Heart right ventricle (tissue), 16 donors: ENCODE data around the gene LSM14A. TPM values are rescaled to one million over a fixed set of nuclear protein-coding genes. Genes with fewer than 3 reads are reported as not detected.

ENCODE experiments used
- ATAC-seq, 8 donors: fragments of 200-7000 bp; cut with Tn5 transposase; one replicate each; pipeline ENCODE4 v1.9.1; 2020; ENCODE audit warnings: mild to moderate bottlenecking in 8 of 8, moderate library complexity in 8 of 8, moderate number of reproducible peaks in 1 of 8
- DNase-seq, 2 donors: peaks; one replicate each; pipeline ENCODE4 v3.0.0-alpha.2; 2020
- H3K27ac ChIP-seq, 10 donors: fragments of 200-600 bp; sonication (generic) in 2 of 10; one replicate each; pipeline versions ENCODE4 v1.5.0 to v1.8.0; 2020 to 2022; ENCODE audit warnings: mild to moderate bottlenecking in 3 of 10
- H3K27me3 ChIP-seq, 7 donors: fragments of 200-600 bp; one replicate each; pipeline ENCODE4 v1.8.0; 2021 to 2022; ENCODE audit warnings: mild to moderate bottlenecking in 2 of 7
- H3K36me3 ChIP-seq, 9 donors: fragments of 200-600 bp; sonication (generic) in 1 of 9; one replicate each; pipeline versions ENCODE4 v1.5.0 to v1.8.0; 2020 to 2022; ENCODE audit warnings: mild to moderate bottlenecking in 2 of 9
- H3K4me1 ChIP-seq, 9 donors: fragments of 200-600 bp; sonication (generic) in 1 of 9; one replicate each; pipeline versions ENCODE4 v1.5.0 to v1.8.0; 2020 to 2022; ENCODE audit warnings: mild to moderate bottlenecking in 4 of 9
- H3K4me3 ChIP-seq, 10 donors: fragments of 200-600 bp; sonication (generic) in 2 of 10; one replicate each; pipeline versions ENCODE4 v1.5.0 to v1.8.0; 2020 to 2022; ENCODE audit warnings: mild to moderate bottlenecking in 7 of 10, moderate library complexity in 2 of 10
- H3K9me3 ChIP-seq, 11 donors: fragments of 200-600 bp in 10 of 11; sonication (generic) in 2 of 11; one replicate each; pipeline versions ENCODE4 v1.5.0 to v1.8.0; 2013 to 2022; ENCODE audit warnings: mild to moderate bottlenecking in 2 of 11, control low read depth in 1 of 11, moderate library complexity in 1 of 11
- CTCF ChIP-seq, 9 donors: fragments of 200-600 bp; sonication (generic) in 2 of 9; IDR thresholded peaks; one replicate each; pipeline versions ENCODE4 v1.5.0 to v1.8.0; 2021 to 2022; ENCODE audit warnings: antibody characterized with exemption in 9 of 9, mild to moderate bottlenecking in 5 of 9, moderate library complexity in 1 of 9
- WGBS, 2 donors: extraction: QIAGEN DNeasy Blood & Tissue Kit; methylation state at CpG; one replicate each; pipeline ENCODE4 v1.1.7; 2013; ENCODE audit warnings: inconsistent platforms in 1 of 2; 5-methylcytosine and 5-hydroxymethylcytosine counted together
- intact Hi-C, 10 donors: fragments of 100-400 bp; cut with DNase I; formaldehyde crosslinking; loops; one replicate each; pipeline versions ENCODE4 v1.11.1 to v1.14.2; 2022
- long read RNA-seq, 3 donors: library from polyadenylated mRNA; unstranded; transcript quantifications; one replicate each; pipeline ENCODE4 v2.0.0, GENCODE V29; 2020 to 2021
- polyA plus RNA-seq, 2 donors: library from polyadenylated mRNA; stranded (reverse); fragments of 200-250 nt; gene quantifications; one replicate each; pipeline ENCODE4 v1.2.3, GENCODE V29; 2013
- total RNA-seq, 10 donors: library from RNA; stranded (reverse); fragmentation: NEBNext Ultra II Directional in 3 of 10; extraction: Animal tissue kit (Norgen Biotek cat#: 25700) in 3 of 10; gene quantifications; one replicate each; pipeline versions ENCODE4 v1.2.1 to v1.2.4, GENCODE V29; 2021 to 2023
- donor health status: Arrhythmogenic right ventricular cardiomyopathy.
- donor health status: ischemic (EF 13 %, LVEDD 7.1; RV severe dilation, severe dysfunction).
- donor health status: healthy with polysubstance abuse.
- donor health status: DM: no; HTN: yes; CAD: no.
- donor health status: DM: no; HTN: no; CAD: no.
- donor health status: ischemic (EF 25% LVEDD 6.9; RV normal size, moderate dysfunction).
- donor health status: ischemic (EF 25% LVEDD 5.7; RV mildly dilated, moderate dysfunction).
- donor health status: healthy.
- donor health status: DM: yes; HTN: yes; CAD: no.
- donor health status: Ischemic cardiomyopathy.
- donor health status: ischemic (EF 35%, LVEDD 5.7; RV mildly dilated, moderate dysfunction).
- donor health status: nonischemic (EF 11% LVEDD 7.7; RV severe dilation, severe dysfunction).
- donor health status: DM: yes; HTN: yes; CAD: no.
- donor health status: PGD.
- donor health status: ischemic (EF 29% LVEDD 5.4; RV normal size, mild dysfunction).
- donor health status: nonischemic (EF 23%, LVEDD 6.1; RV moderate dilation, normal function).

LSM14A gene
- total RNA-seq (10 to 100 TPM; 57.8 to 78.0 (median 66.1) TPM), polyA plus RNA-seq (10 to 100 TPM; 44.7 to 67.3 TPM)
- long read RNA-seq, donor 1, transcript LSM14A-203 (10 exons, 3,596 nt), result major isoform, 68 of 140 reads
- long read RNA-seq, donor 1, transcript LSM14A-201 (11 exons, 3,424 nt), result minor isoform, 40 of 140 reads
- long read RNA-seq, donor 1, partial matches to known transcripts, result 8 of 140 reads
- long read RNA-seq, donor 1, other reads (novel, unspliced or antisense), result 23 of 140 reads
- long read RNA-seq, donor 2, transcript LSM14A-201 (11 exons, 3,424 nt), result minor isoform, 53 of 145 reads
- long read RNA-seq, donor 2, transcript LSM14A-203 (10 exons, 3,596 nt), result major isoform, 65 of 145 reads
- long read RNA-seq, donor 2, partial matches to known transcripts, result 8 of 145 reads
- long read RNA-seq, donor 2, other reads (novel, unspliced or antisense), result 19 of 145 reads
- long read RNA-seq, donor 3, transcript LSM14A-201 (11 exons, 3,424 nt), result minor isoform, 68 of 193 reads
- long read RNA-seq, donor 3, transcript LSM14A-203 (10 exons, 3,596 nt), result major isoform, 79 of 193 reads
- long read RNA-seq, donor 3, partial matches to known transcripts, result 12 of 193 reads
- long read RNA-seq, donor 3, other reads (novel, unspliced or antisense), result 32 of 193 reads

- no peaks in the 10 kb centered on the region for H3K9me3 ChIP-seq
- intact Hi-C loops, result no loop called here
- ATAC-seq (peak; percentile 89 to 96 (median 94)), DNase-seq (peak; percentile 92 to 95)
- no peaks in the 10 kb centered on the region for H3K27me3 ChIP-seq
- WGBS, 2 donors, result 0% methylated on average over 69 to 83 of the region's 83 CpGs
- peaks cover 5 to 53% (median 45%) of the 10 kb centered on the region in 9 donors for H3K4me1 ChIP-seq
- H3K36me3 ChIP-seq, result no peaks in the 10 kb centered on the region
- TF ChIP-seq CTCF (IDR thresholded peaks at IDR 0.05), result no peak
- H3K4me3 ChIP-seq, result peak within 1 kb of the TSS; percentile 68 to 99 (median 95)
- H3K27ac ChIP-seq, result peak within 1 kb of the TSS; percentile 91 to 100 (median 98)
Measured at GRCh38 chr19:34171877-34172660, at the start of gene LSM14A. Gene LSM14A (plus strand): TSS chr19:34172504. CDS start chr19:34172643, 139 bp downstream.

GRCh38 chr19:34124828-34125227, 47.5 kb upstream of the LSM14A start:
- intact Hi-C loops, result no loop called here
- Histone ChIP-seq H3K4me1 (no peaks in the 10 kb centered on the region), H3K9me3 (no peaks in the 10 kb centered on the region), H3K27ac (no peak overlapping the region), H3K36me3 (no peaks in the 10 kb centered on the region), H3K27me3 (peaks cover 0 to 5% (median 0%) of the 10 kb centered on the region in 7 donors), H3K4me3 (no peak overlapping the region)
- no peak for TF ChIP-seq CTCF (IDR thresholded peaks at IDR 0.05)
- ATAC-seq (no peak), DNase-seq (no peak)
- 6 to 7% methylated on average over 1 of the region's 1 CpG for WGBS, 2 donors

GRCh38 chr19:34126966-34127365, 45.3 kb upstream of the LSM14A start:
- no peak for ATAC-seq
- H3K36me3 ChIP-seq, result no peaks in the 10 kb centered on the region
- no peak overlapping the region for H3K4me3 ChIP-seq
- H3K27me3 ChIP-seq, result peaks cover 0 to 4% (median 0%) of the 10 kb centered on the region in 7 donors
- WGBS, 2 donors, result 85 to 86% methylated on average over 8 of the region's 8 CpGs
- no peak for DNase-seq
- no peak for TF ChIP-seq CTCF (IDR thresholded peaks at IDR 0.05)
- no peaks in the 10 kb centered on the region for H3K4me1 ChIP-seq
- intact Hi-C loops, result no loop called here
- H3K9me3 ChIP-seq, result no peaks in the 10 kb centered on the region
- no peak overlapping the region for H3K27ac ChIP-seq

- ATAC-seq (no peak), DNase-seq (no peak)
- Histone ChIP-seq H3K27ac (no peak overlapping the region), H3K27me3 (peaks cover 0 to under 1% (median 0%) of the 10 kb centered on the region in 7 donors), H3K9me3 (no peaks in the 10 kb centered on the region), H3K36me3 (no peaks in the 10 kb centered on the region), H3K4me1 (no peaks in the 10 kb centered on the region), H3K4me3 (no peak overlapping the region)
- intact Hi-C loops, result no loop called here
- WGBS, 2 donors, result 89 to 90% methylated on average over 6 of the region's 6 CpGs
- TF ChIP-seq CTCF (IDR thresholded peaks at IDR 0.05), result no peak
Measured at GRCh38 chr19:34127684-34128189, 44.6 kb upstream of the LSM14A start.
